Measurements from ENCODE around the gene C16orf96. TPM values are rescaled to one million over a fixed set of nuclear protein-coding genes. Genes with fewer than 3 reads are reported as not detected.

Gene C16orf96
- total RNA-seq, 1 donor from 2014 or later: 0.12 TPM

DNA sequence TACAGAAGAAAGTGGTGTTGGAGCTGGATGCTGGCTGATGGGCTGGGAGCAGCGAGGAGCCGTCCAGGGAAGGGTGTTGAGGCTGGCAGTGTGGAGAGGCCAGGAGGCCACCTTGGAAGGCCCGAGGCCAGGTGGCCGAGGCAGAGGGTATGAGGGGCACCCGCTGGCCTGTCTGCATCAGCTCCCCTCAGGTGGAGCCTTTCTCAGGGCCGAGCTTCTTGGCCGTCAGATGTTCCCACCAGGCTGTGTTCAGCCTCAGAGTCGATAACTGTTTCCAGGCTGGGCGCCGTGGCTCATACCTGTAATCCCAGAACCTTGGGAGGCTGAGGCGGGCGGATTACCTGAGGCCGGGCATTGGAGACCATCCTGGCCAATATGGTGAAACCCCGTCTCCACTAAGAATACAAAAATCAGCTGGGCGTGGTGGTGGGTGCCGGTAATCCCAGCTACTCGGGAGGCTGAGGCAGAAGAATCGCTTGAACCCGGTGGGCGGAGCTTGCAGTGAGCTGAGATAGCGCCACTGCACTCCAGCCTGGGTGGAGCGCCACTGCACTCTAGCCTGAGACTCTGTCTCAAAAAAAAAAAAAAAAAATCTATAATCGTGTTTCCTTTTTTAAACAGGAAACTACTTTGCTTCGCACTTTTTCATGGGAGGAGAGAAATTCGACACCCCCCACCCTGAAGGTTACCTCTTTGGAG, 93.8 kb downstream of the C16orf96 start:
- Mint-ChIP-seq H3K4me1 (ENCODE audit: low read depth) (no peaks in the 10 kb centered on the region), H3K27ac (ENCODE audit: unreplicated experiment) (no peak overlapping the region), H3K36me3 (ENCODE audit: low read depth) (peaks cover 10% of the 10 kb centered on the region), H3K27me3 (ENCODE audit: low read depth) (no peaks in the 10 kb centered on the region), H3K4me3 (ENCODE audit: unreplicated experiment) (no peak overlapping the region), H3K9me3 (ENCODE audit: low read depth) (no peaks in the 10 kb centered on the region)
- TF ChIP-seq CTCF (IDR thresholded peaks at IDR 0.05): no peak
- DNase-seq (ENCODE audit: low spot score): no peak

Other genes with a start within 250 kb of the C16orf96 start
- gene GLIS2, start 240.3 kb upstream of the C16orf96 start, total RNA-seq: 58.7 to 62.8 TPM (median 61.2 TPM) in 3 replicates
- gene PAM16, start 205.0 kb upstream of the C16orf96 start, total RNA-seq: 21.6 to 24.4 TPM (median 22.4 TPM) in 3 replicates
- 79.7 to 82.0 TPM (median 81.8 TPM) in 3 replicates for gene VASN, start 184.5 kb upstream of the C16orf96 start, total RNA-seq
- gene CORO7, start 139.7 kb upstream of the C16orf96 start, total RNA-seq: 18.8 to 26.0 TPM (median 24.6 TPM) in 3 replicates
- gene DNAJA3, start 130.5 kb upstream of the C16orf96 start, total RNA-seq: 27.5 to 28.0 TPM (median 27.8 TPM) in 3 replicates
- gene NMRAL1, start 81.7 kb upstream of the C16orf96 start, total RNA-seq: 41.0 to 56.3 TPM (median 44.0 TPM) in 3 replicates
- gene HMOX2, start 79.9 kb upstream of the C16orf96 start, total RNA-seq: 45.9 to 69.4 TPM (median 46.4 TPM) in 3 replicates
- 23.9 to 36.8 TPM (median 36.4 TPM) in 3 replicates for gene CDIP1, start 17.6 kb upstream of the C16orf96 start, total RNA-seq
- 22.9 to 36.6 TPM (median 23.6 TPM) in 3 replicates for gene UBALD1, start 58.5 kb downstream of the C16orf96 start, total RNA-seq
- gene MGRN1, start 68.5 kb downstream of the C16orf96 start, total RNA-seq: 81.9 to 88.4 TPM (median 83.4 TPM) in 3 replicates
- gene NUDT16L1, start 137.2 kb downstream of the C16orf96 start, total RNA-seq: 20.4 to 27.4 TPM (median 22.9 TPM) in 3 replicates
- gene ANKS3, start 177.9 kb downstream of the C16orf96 start, total RNA-seq: 21.8 to 30.6 TPM (median 24.9 TPM) in 3 replicates
- 2.0 to 2.6 TPM (median 2.2 TPM) in 3 replicates for gene DNAAF8, start 178.2 kb downstream of the C16orf96 start, total RNA-seq
- 13.1 to 16.2 TPM (median 14.7 TPM) in 3 replicates for gene ZNF500, start 210.8 kb downstream of the C16orf96 start, total RNA-seq
- not detected in 3 replicates for gene SEPTIN12, start 232.0 kb downstream of the C16orf96 start, total RNA-seq
- not detected in 3 replicates for gene SMIM22, start 239.0 kb downstream of the C16orf96 start, total RNA-seq
- gene ROGDI, start 246.3 kb downstream of the C16orf96 start, total RNA-seq: 24.9 to 37.6 TPM (median 35.6 TPM) in 3 replicates

Measured in chondrocyte (in vitro differentiated cells).